ENCODE measurements around the gene PTPRN2. TPM values are rescaled to one million over a fixed set of nuclear protein-coding genes. Genes with fewer than 3 reads are reported as not detected.

The PTPRN2 gene
- total and polyA plus RNA-seq, 9 of the 15 experiments (the other 6 are each of a cell fraction or from before 2014, with no cell fraction given): not detected

DNA sequence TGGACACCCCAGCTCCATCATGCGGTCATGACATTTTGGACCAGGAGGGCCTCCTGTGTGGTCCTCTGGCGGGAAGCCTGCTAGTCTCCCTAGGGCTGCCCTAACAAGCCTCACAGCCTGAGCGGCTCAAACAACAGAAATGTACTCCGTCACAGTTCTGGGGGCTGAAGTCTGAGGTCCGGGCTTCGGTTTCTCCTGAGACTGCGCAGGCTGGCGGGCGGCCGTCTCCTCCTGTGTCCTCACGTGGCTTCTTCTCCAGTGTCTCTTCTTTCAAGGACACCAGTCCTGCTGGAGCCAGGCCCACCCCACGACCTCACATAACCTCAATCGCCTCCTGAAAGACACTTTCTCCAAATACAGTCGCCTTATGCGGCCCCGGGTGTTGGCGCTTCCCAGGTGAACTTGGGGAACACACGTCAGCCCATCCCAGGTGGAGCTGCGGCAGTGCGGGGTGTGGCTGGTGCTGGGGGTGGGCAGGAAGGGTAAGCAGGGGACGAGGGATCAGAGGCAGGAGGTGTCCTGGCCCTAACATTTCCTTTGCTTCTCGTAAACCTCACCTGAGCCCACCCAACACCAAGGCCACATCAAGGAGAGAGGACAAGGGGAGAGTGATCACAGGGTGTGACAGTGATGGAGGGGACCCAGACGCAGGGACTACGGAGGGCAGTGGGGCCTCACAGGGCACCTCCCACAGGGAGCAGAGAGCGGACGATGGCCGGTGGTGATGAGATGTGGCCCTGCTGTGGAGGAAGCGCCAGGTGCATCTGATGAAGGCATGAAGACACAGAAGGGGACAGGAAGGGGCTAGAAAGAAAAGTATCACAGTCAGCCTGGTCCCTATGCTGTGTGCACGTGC is 580.6 kb downstream of the PTPRN2 start:
- in situ Hi-C loops (cut with MboI) (no loop called here), intact Hi-C loops (cut with micrococcal nuclease) (no loop called here)
- no peaks in the 10 kb centered on the region for H3K9me1 ChIP-seq (ENCODE audit: control insufficient read depth, insufficient read depth, low read length)
- H3K9me3 ChIP-seq (replicated peaks; ENCODE audit: control insufficient read depth, insufficient read depth, low read depth, low read length): no peaks in the 10 kb centered on the region
- DNase-seq (ENCODE audit: extremely low read depth in 1 of 4, low spot score in 3 of 4) (no peak), ATAC-seq (no peak), FAIRE-seq (no peak)
- WGBS (ENCODE audit: insufficient coverage, low coverage, missing lambda C conversion rate): under 1% methylated on average over 29 of the region's 29 CpGs
- no peak overlapping the region for H3K4me2 ChIP-seq (ENCODE audit: insufficient read depth, low read length)
- H3K27ac ChIP-seq (ENCODE audit: extremely low read depth, low read depth, low read length): no peak overlapping the region
- no peaks in the 10 kb centered on the region for H3K79me2 ChIP-seq (ENCODE audit: control insufficient read depth, insufficient read depth, low read length)
- H3K27me3 ChIP-seq (ENCODE audit: control insufficient read depth in 2 of 2, insufficient read depth in 2 of 2, low read length in 2 of 2): peaks cover 33 to 73% of the 10 kb centered on the region in 2 experiments
- no peaks in the 10 kb centered on the region for H4K20me1 ChIP-seq (replicated peaks; ENCODE audit: control insufficient read depth, insufficient read depth, low read length)
- no peak overlapping the region for H3K9ac ChIP-seq (ENCODE audit: insufficient read depth in 1 of 2, low read depth in 2 of 2, low read length in 2 of 2)
- H3K4me3 ChIP-seq: no peak overlapping the region
- ChIA-PET CTCF (ENCODE audit: low intra/inter-chr PET ratio) (no interaction called here), POLR2A (no interaction called here)
- no TSS peak for BruUV-seq (replicated peaks)
- H3K36me3 ChIP-seq (ENCODE audit: control insufficient read depth, insufficient read depth, low read length): no peaks in the 10 kb centered on the region
- TF ChIP-seq RAD51 (IDR thresholded peaks at IDR 0.05; ENCODE audit: borderline replicate concordance, low read depth): no peak
- TF ChIP-seq HDGF (IDR thresholded peaks at IDR 0.05): no peak
- peaks cover 0 to 4% of the 10 kb centered on the region in 2 experiments; a peak in 1 of 5 replicates for H3K4me1 ChIP-seq (replicated peaks in 1 of 2; ENCODE audit: control insufficient read depth in 2 of 2, insufficient read depth in 2 of 2, low read length in 2 of 2)
- no peak overlapping the region for H2AFZ ChIP-seq (ENCODE audit: low read depth, low read length)

GRCh38 chr7:158005531-158005930 is 582.1 kb downstream of the PTPRN2 start:
- no peak for TF ChIP-seq MCM7 (IDR thresholded peaks at IDR 0.05)
- no peak for TF ChIP-seq COPS2 (conservative IDR thresholded peaks at IDR 0.05)
- Histone ChIP-seq H3K36me3 (ENCODE audit: control insufficient read depth, insufficient read depth, low read length) (no peaks in the 10 kb centered on the region), H3K9me1 (ENCODE audit: control insufficient read depth, insufficient read depth, low read length) (no peaks in the 10 kb centered on the region), H3K4me3 (no peak overlapping the region), H3K27ac (ENCODE audit: extremely low read depth, low read depth, low read length) (no peak overlapping the region), H3K4me2 (ENCODE audit: insufficient read depth, low read length) (no peak overlapping the region), H4K20me1 (replicated peaks; ENCODE audit: control insufficient read depth, insufficient read depth, low read length) (no peaks in the 10 kb centered on the region), H3K79me2 (ENCODE audit: control insufficient read depth, insufficient read depth, low read length) (no peaks in the 10 kb centered on the region), H3K27me3 (ENCODE audit: control insufficient read depth in 2 of 2, insufficient read depth in 2 of 2, low read length in 2 of 2) (peaks cover 40 to 79% of the 10 kb centered on the region in 2 experiments), H3K9ac (ENCODE audit: insufficient read depth in 1 of 2, low read depth in 2 of 2, low read length in 2 of 2) (no peak overlapping the region), H2AFZ (ENCODE audit: low read depth, low read length) (no peak overlapping the region), H3K9me3 (replicated peaks; ENCODE audit: control insufficient read depth, insufficient read depth, low read depth, low read length) (no peaks in the 10 kb centered on the region), H3K4me1 (replicated peaks in 1 of 2; ENCODE audit: control insufficient read depth in 2 of 2, insufficient read depth in 2 of 2, low read length in 2 of 2) (peaks cover 0 to 4% of the 10 kb centered on the region in 2 experiments; a peak in 1 of 5 replicates)
- CTCF ChIA-PET (ENCODE audit: low intra/inter-chr PET ratio): no interaction called here
- POLR2A ChIA-PET: interaction anchor here (0.6 kb wide), 1 partner anchor 278 kb away, joined by 4 read pairs; no protein-coding TSS in a partner anchor
- no TSS peak for BruUV-seq (replicated peaks)
- no peak for ATAC-seq
- intact Hi-C loops (cut with micrococcal nuclease): no loop called here
- in situ Hi-C loops (cut with MboI): no loop called here
- 0% methylated on average over 12 of the region's 12 CpGs for WGBS (ENCODE audit: insufficient coverage, low coverage, missing lambda C conversion rate)
- no peak for DNase-seq (ENCODE audit: extremely low read depth in 1 of 4, low spot score in 3 of 4)
- no peak for FAIRE-seq
